Measurements from ENCODE around the gene SHKBP1.

GRCh38 chr19:40561947-40562346 lies 14.7 kb upstream of the SHKBP1 start:
- no peak for TF ChIP-seq CTCF (conservative IDR thresholded peaks at IDR 0.05; ENCODE audit: low read length)
- TF ChIP-seq EZH2phosphoT487 (IDR thresholded peaks at IDR 0.05; ENCODE audit: borderline replicate concordance, low read depth, low read length): no peak
